Hematopoietic multipotent progenitor cell treated with erythropoietin and hydrocortisone succinate and interleukin-3 and kit ligand, for 17 days (in vitro differentiated cells): ENCODE measurements around the gene ARHGEF2.
"Not testable (repeated sequence)": the region's sequence is repeated elsewhere in the genome, so short reads cannot be mapped to it uniquely, and the experiment has no call there.

Experiments
- DNase-seq: peaks from one replicate; pipeline ENCODE4 v3.0.0-alpha.2; 2015; ENCODE audit warnings: low spot score

The ARHGEF2 gene

DNA sequence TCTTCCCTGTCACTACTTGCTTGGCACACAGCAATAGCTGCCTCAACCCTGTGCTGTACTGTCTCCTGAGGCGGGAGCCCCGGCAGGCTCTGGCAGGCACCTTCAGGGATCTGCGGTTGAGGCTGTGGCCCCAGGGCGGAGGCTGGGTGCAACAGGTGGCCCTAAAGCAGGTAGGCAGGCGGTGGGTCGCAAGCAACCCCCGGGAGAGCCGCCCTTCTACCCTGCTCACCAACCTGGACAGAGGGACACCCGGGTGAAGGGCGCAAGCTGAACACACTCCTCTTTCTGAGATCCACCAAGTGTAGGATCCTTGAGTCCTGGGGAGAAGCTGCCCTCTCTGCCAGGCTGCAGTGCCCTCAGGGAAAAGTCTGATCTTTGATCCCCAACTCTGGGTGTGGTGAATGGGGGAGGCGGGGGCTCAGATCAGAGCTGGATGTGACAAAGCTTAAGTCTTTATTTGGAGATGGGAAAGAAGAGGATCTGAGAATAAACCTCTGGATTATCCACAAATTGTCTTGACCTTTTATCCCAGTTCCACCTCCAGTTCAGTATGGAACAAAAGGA, 35.7 kb downstream of the ARHGEF2 start:
- no peak for DNase-seq

DNA sequence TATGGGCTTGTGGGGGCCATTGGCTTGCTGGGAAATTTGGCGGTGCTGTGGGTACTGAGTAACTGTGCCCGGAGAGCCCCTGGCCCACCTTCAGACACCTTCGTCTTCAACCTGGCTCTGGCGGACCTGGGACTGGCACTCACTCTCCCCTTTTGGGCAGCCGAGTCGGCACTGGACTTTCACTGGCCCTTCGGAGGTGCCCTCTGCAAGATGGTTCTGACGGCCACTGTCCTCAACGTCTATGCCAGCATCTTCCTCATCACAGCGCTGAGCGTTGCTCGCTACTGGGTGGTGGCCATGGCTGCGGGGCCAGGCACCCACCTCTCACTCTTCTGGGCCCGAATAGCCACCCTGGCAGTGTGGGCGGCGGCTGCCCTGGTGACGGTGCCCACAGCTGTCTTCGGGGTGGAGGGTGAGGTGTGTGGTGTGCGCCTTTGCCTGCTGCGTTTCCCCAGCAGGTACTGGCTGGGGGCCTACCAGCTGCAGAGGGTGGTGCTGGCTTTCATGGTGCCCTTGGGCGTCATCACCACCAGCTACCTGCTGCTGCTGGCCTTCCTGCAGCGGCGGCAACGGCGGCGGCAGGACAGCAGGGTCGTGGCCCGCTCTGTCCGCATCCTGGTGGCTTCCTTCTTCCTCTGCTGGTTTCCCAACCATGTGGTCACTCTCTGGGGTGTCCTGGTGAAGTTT, 36.4 kb downstream of the ARHGEF2 start:
- no peak for DNase-seq

DNA sequence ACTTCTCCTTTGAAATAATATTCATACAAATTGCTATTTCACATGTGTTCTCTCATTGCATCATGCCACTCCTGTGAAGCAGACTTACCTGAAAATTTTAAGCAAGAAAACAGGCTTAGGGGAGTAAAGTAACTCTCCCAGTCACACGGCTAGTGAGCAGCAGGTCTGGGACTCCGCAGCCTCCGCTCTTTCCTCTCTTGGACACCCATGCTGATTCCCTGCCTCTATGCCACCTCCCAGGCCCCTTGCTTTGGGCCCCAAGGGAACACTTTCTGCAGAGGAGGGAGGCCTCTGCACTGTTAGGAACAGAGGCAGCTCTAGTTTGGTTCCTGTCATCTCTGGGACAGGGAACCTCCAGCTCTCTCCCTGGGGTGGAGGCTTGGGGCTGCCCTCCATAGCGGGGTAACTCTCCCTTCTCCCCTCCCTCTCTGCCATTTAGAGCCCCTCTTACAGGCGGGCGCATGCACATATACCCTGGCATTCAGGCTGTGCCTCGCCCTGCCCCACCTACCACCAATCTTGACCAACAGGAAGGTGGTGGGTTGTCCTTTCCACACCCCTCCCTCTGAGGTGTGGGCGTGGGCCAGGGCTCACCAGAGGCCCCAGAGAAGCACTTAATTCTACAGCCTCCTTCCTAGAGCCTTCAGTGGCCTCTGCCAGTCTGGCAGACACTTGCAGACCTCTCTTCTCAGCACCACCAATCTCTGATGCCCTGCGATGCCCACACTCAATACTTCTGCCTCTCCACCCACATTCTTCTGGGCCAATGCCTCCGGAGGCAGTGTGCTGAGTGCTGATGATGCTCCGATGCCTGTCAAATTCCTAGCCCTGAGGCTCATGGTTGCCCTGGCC, 37.1 kb downstream of the ARHGEF2 start, which contains the start of gene RXFP4:
TSS of gene RXFP4 (plus strand) at position 646 of the 852 bp plus-strand sequence. CDS start at position 718, 72 bp downstream.
- DNase-seq = no peak

DNA sequence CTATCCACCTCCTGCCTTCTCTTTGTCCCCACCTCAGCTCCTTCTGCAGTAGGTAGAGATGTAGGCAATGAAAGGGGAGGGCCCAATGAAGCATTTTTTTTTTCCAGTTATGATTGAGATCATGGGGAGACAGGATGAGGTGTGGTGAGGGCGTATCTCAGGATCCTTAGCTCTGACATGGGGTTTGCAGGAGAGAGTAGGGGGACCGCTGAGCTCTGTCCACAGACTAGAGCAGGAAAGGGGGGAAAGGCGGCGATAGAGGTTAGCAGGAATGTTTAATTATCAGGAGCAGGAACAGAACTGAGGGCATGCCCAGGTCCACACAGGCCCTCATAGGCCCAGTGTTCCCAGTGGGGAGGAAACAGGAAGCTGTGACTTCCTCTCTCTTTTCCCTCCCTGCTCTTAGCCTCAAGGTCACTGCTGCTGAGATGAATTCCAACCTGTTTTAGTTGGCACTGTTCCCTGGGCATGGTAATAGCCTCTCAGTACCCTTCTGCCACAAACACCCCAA, 37.8 kb downstream of the ARHGEF2 start:
- no peak for DNase-seq

DNA sequence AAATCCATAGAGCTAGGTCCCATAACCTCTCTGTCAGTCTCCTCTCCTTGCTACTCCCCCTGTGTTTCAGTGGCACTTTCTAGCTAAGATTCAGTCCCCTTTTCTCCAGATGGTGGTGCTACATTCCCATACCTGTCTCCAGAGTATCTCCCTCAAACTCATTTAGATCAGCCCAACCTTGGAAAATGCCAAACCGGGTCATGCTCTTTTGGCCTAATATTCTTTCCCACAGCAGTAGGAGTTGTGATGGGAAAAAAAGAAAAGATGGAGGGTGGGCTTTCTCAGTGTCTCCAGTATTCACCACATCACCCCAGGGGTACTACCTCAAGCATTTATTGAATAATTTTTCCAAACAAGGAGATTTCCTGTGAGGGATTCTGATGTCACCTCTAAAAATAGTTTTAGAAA, 40.1 kb downstream of the ARHGEF2 start:
- peak; percentile 65 for DNase-seq

DNA sequence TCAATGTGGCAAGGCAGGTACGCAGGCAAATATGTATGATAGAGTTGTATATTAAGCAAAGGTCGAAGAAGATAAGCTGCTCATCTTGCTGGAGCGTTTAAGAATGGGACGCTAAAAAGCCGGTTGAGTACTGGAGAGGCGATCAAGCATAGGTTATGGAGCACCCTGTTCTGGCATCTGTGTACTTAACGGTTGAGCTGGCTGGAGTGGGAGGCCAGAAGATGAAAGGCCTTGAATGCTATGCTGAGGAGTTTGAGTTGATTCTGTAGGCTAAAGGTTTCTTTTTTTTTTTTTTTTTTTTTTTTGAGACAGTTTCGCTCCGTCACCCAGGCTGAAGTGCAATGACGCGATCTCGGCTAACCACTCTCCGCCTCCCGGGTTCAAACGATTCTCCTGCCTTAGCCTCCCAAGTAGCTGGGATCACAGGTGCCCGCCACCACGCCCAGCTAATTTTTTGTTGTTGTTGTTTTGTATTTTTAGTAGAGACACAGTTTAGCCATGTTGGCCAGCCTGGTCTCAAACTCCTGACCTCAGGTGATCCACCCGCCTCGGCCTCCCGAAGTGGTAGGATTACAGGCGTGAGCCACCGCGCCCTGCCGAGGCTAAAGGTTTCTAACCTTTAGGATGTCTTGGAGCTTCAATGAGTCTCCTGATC, 43.3 kb downstream of the ARHGEF2 start:
- DNase-seq = no peak

DNA sequence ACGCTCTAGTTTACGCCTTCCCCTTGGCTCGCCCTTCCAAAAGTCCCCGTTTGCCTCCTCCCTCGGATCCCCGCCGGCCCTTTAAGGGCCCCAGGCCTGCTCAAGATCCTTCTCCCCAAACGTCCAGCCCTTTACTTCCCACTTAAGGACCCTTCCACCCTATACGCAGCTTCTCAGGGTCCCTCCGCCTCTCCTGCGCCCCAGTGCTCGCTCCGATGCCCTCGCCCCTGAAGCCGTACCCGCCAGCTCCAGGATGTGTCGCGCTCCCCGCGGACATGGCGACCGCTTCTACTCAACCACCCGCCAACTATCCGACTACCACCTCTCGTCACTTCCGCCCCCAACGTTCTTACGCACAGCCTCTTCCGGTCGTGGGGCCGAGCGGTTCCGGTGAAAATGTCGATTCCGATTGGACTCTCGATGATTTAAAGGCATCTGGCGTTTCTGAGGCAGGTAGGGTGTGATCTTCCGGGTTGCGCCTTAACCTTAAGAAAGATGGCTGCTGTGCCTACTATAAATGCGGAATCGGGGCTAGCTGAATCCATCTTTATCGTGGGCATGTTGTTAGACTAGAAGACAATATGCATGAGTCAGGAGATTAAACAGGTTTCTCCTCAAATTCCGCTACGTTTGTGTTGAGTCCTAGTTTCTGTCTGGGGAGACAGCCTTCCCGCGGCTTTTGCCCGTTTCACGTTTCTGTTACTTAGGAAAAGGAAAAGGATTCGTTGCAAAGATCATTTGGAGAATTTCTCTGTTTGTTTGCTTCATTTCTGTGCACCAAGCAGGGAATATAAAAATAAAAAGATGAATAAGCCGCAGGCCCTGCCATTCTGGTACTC, 44.0 kb downstream of the ARHGEF2 start, which contains the start of gene KHDC4:
TSS of gene KHDC4 (minus strand) at position 317 of the 839 bp plus-strand sequence. CDS start at position 277, 40 bp downstream.
- DNase-seq = peak; percentile 97

DNA sequence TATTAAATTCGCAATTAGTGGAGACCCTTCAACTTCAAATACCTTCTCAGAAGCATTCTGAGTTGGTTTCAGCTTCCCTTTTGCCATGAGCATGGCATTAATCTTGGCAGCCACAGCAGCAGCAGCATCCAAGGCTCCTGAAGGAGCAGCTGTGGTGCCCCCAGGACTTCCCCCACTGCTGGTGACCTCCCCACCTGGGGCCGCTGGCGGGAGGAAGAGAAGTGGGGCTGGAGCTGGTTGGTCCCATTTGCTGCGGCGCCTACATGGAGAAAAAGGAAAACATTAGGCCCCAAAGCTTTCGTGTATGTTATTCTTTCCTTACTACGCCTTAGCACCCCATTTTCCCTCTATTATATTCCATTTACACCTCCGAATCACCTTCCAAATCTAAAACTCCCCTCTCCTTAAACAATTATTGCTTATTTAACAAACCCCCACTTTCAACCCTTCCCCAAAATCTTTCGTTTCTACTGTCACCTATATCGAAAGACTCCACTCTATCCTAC, 44.7 kb downstream of the ARHGEF2 start:
- peak; percentile 28 for DNase-seq

DNA sequence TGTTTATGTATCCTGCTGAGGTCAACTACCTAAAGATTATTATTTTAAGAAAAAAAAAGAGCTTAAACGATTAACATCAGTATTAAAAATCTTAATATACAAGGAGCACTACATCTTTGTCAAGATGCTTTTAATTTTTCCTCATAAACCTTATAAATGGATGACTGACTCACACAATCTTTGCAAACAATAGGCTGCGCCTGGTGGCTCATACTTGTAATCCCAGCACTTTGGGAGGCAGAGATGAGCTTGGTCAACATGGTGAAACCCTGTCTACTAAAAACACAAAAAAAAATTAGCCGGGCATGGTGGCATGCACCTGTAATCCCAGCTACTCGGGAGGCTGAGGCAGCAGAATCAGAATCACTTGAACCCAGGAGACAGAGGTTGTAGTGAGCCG, 45.9 kb downstream of the ARHGEF2 start:
- DNase-seq = no peak

DNA sequence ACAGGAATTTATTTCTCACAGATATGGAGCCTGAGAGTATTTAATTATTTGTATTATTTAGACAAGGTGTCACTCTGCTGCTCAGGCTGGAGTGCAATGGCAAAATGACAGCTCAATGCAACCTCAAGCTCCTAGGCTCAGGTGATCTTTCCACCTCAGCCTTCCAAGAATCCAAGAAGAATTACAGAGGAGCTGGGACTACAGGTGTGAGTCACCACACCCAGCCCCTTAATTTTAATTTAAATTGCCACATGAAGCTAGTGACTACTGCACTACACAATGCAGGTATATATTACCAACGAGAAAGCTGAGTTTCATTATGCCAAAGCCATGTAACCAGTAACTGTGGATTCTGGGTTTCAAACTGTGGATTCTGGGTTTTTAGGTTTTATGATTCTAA, 46.3 kb downstream of the ARHGEF2 start:
- no peak for DNase-seq

DNA sequence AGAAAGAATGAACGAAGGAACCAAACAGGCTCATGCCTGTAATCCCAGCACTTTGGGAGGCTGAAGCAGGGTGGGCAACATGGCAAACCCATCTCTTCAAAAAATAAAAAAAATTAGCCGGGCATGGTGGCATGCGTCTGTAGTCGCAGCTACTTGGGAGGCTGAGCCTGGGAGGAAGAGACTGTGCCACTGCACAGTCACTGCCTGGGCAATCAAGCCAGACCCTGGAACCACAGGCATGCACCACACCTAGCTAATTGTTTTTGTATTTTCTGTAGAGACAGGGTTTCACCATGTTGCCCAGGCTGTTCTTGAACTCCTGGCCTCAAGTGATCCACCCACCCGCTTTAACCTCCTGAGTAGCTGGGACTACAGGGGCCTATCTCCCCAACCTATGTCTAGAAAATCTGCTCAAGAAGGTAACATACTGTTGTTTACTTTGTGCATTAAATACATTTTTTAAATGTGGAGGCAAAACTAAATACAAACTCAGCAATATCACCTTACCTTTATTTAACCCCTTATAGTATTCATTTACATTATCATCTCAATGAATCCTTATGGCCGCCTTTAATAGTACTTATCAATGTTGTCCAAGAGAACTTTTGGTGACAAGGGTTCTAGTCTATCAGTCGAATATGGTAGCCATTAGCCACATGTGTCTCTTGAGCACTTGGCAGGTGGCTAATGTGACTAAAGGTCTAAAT, 46.9 kb downstream of the ARHGEF2 start:
- DNase-seq = no peak

DNA sequence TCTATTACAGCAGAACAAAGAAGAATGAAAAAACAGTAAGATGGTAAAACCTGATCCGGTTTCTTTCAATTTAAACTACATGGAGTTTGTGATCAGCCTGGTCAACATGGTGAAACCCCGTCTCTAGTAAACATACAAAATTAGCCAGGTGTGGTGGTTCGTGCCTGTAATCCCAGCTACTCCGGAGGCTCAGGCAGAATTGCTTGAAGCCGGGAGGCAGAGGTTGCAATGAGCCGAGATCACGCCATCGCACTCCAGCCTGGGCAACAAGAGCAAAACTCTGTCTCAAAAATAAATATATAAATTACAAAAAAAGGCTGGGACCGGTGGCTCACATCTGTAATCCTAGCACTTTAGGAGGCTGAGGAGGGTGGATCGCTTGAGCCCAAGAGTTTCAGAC, 47.6 kb downstream of the ARHGEF2 start:
- not testable (repeated sequence) for DNase-seq

DNA sequence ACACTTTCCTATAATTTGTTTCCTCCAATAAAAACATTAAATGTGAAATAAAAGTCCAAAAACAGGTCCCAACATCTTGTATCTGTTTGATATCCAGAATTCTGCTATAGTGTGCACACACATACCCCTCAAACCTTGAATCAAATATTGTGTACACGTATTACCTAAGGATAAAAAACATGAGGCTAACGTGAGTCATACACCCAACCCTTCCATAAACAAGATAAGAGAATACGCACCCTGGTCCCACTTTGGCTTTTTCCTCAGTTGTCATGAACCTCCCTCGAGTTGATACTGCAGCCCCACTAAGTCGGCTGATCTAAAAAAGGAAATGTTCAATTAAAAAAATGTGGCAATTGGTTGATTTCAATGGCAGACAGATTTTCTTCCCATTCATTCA, 49.3 kb downstream of the ARHGEF2 start:
- peak; percentile 76 for DNase-seq

DNA sequence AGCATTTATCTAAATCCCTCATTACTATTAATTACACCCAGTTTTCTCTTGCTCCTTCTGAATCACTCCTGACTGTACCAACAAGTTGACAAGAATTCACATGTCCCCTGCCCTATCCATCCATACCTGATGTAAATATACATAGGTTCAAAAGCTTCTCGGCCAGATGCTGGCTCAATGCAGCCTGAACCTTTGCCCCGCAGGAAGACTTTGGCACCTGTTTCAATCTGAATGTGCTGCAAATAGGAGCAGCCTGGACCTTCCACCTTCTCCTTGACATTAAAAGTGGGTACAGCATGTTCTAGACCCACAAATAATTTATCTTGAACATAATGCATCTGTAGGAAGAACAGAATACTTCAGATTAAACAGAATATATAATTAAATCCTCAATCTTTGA, 52.8 kb downstream of the ARHGEF2 start:
- no peak for DNase-seq

DNA sequence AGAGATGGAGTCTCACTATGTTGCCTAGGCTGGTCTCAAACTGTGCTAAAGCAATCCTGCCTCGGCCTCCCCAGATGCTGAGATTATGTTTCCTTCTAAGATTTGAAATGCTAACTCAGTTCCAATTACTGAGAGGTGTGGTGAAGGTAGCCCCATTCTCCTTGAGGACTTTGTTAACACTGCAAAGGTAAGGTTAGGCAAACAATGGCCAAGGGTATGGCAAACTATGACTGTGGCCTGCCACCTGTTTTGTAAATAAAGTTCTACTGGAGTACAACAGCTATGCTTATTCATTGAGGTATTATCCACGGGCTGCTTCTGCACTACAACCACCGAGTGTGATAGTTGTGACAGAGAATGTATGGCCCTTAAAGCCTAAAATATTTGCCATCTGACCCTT, 57.6 kb downstream of the ARHGEF2 start:
- DNase-seq = no peak

DNA sequence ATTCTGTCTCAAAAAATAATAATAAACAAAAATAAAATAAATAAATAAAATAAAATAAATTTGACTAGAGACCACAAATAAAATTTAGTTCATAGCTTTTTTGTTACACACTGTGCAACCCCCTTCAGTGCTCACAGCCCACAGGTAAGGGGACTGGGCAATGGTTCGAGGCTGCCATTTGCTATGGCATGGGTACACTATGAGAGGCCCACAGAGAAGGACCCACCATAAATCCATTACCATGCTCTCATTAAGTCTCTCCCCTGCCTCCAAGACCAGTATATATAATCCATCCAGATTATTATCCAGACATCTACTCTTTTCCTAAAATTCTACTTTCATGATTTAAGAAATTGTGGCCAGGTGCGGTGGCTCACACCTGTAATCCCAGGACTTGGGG, 58.5 kb downstream of the ARHGEF2 start:
- DNase-seq = no peak

DNA sequence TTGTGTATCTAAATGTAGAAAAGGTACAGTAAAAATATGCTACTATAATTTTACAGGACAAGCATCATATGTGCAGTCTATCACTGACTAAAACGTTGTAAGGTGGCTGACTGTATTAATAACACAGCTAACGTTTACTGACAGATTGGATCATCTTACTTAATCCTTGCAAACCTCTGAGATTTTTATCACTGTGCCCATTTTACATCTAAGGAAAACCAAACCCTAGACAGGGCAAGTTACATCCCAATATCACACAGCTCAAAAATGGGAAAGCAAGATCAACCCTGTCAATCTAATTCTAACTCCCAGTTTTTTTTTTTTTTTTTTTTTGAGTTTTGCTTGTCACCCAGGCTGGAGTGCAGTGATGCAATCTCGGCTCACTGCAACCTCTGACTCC, 59.7 kb downstream of the ARHGEF2 start:
- no peak for DNase-seq

DNA sequence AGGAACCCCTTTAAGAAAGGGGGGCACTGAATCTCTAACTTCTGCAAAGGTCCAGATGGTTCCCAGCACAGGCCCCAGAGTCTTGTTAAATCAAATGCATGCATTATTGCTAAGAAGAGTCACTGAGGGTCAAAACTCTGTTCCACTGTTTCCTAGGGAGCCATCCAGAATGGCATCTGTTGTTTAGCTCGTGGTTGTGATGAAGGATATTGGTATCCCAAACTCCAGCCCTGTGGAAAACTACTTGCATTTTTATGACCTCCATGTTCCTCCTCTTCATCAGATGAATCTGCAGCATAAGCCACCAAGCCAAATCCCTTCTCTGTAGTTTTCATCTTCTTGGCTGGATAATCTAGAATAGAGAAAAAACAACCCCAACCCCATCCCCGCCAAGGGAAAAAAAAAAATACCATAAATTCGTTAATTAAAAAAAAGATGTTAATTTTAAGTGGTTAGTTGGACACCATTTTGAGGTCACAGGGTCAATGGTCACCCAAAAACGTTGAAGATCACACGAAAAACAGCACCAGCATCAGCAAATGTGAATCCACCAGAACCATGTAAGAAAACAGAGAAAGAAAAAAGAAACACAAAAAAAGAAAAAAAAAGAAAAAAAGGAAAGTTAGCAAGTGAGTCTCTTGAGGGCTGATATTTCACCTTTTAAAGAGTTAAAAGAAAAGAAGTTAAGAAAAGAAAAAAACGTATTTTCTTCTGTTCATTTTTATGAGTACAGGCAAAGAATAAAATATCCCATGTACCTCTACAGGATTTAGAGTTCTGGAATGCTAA, 64.2 kb downstream of the ARHGEF2 start:
- no peak for DNase-seq

DNA sequence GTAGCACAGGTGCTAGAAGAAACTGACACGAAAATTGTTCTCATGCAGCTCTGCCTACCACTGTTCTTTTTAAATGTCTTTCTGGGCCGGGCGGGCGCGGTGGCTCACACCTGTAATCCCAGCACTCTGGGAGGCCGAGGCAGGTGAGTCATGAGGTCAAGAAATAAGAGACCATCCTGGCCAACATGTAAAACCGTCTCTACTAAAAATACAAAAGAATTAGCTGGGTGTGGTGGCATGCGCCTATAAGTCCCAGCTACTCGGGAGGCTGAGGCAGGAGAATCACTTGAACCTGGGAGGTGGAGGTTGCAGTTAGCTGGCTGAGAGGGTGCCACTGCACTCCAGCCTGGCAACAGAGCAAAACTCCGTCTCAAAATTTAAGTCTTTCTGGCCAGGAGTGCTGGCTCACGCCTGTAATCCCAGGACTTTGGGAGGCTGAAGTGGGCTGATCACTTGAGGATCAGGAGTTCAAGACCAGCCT, 66.3 kb downstream of the ARHGEF2 start:
- DNase-seq = no peak
